Adrenal gland (tissue), 12 donors: ENCODE results near the gene ADGRA1. TPM values are rescaled to one million over a fixed set of nuclear protein-coding genes. Genes with fewer than 3 reads are reported as not detected.

Source experiments
- DNase-seq, 7 donors: peaks; one replicate each; pipeline ENCODE4 v3.0.0-alpha.2; 2019 to 2020
- H3K27ac ChIP-seq, 5 donors: fragments of 200-600 bp; sonication (generic) in 4 of 5; 1 replicate in 3 of 5; 2 replicates in 2 of 5; pipeline versions ENCODE4 v1.5.1 to v1.8.0; 2016 to 2020; ENCODE audit warnings: mild to moderate bottlenecking in 1 of 5
- H3K27me3 ChIP-seq: fragments of 200-600 bp; 2 replicates; pipeline ENCODE4 v1.8.0; 2021
- H3K36me3 ChIP-seq, 2 donors: fragments of 200-600 bp; replicated peaks in 1 of 2; 1 replicate in 1 of 2; 2 replicates in 1 of 2; pipeline versions ENCODE4 v1.5.1 to v1.8.0; 2018 to 2022
- H3K4me1 ChIP-seq, 2 donors: fragments of 200-600 bp; replicated peaks in 1 of 2; 1 replicate in 1 of 2; 2 replicates in 1 of 2; pipeline versions ENCODE4 v1.5.1 to v1.8.0; 2018 to 2021
- H3K4me3 ChIP-seq, 4 donors: fragments of 200-600 bp; sonication (generic) in 3 of 4; one replicate each; pipeline ENCODE4 v1.5.1; 2016 to 2018
- H3K9me3 ChIP-seq, 3 donors: fragments of 200-600 bp; sonication (generic) in 1 of 3; replicated peaks in 1 of 3; 1 replicate in 2 of 3; 2 replicates in 1 of 3; pipeline versions ENCODE4 v1.5.1 to v1.8.0; 2016 to 2021
- CTCF ChIP-seq, 6 experiments: fragments of 450-650 bp in 4 of 6; fragments of 200-600 bp in 2 of 6; sonication (generic) in 1 of 6; IDR thresholded peaks; 1 replicate in 5 of 6; 2 replicates in 1 of 6; pipeline versions ENCODE4 v1.5.1 to v1.8.0; 2016 to 2021; ENCODE audit warnings: antibody characterized with exemption in 6 of 6, mild to moderate bottlenecking in 2 of 6, moderate library complexity in 1 of 6
- POLR2A ChIP-seq, 2 donors: fragments of 450-650 bp; IDR thresholded peaks; one replicate each; pipeline ENCODE4 v1.6.1; 2017; ENCODE audit warnings: antibody characterized with exemption in 2 of 2, mild to moderate bottlenecking in 2 of 2, moderate library complexity in 1 of 2
- WGBS, 4 donors: extraction: QIAGEN DNeasy Blood & Tissue Kit in 2 of 4; methylation state at CpG; one replicate each; pipeline versions ENCODE4 v1.1.5 to v1.1.7; 2013 to 2017; 5-methylcytosine and 5-hydroxymethylcytosine counted together
- intact Hi-C, 2 donors: fragments of 100-400 bp; cut with DNase I; formaldehyde crosslinking; loops; one replicate each; pipeline versions ENCODE4 v1.14.1 to v1.15.0; 2022 to 2023
- polyA plus RNA-seq, 3 donors: library from polyadenylated mRNA; stranded (reverse); fragments of 200-250 nt in 2 of 3; fragments of 350-450 nt in 1 of 3; fragmentation: Illumina TruSeq in 1 of 3; extraction: RNeasy Lipid Tissue Mini Kit (QIAGEN cat#74804) in 1 of 3; gene quantifications; one replicate each; pipeline ENCODE4 v1.2.3, GENCODE V29; 2013 to 2014
- total RNA-seq, 9 donors: library from RNA; depleted of rRNA in 4 of 9; stranded (reverse); fragments of >200 nt in 4 of 9; fragments of 120-200 nt in 1 of 9; fragmentation: NEBNext Ultra II Directional in 1 of 9; extraction: Animal tissue kit (Norgen Biotek cat#: 25700) in 1 of 9; gene quantifications; one replicate each; pipeline versions ENCODE4 v1.1.0 to v1.2.4, GENCODE V29; 2013 to 2023
- donor health status: healthy with polysubstance abuse.
- donor health status: Bipolar disorder and iron deficiency.
- donor health status: DM: yes; HTN: yes; CAD: no.
- donor health status: DM: no; HTN: no; CAD: no.
- donor health status: DM: no; HTN: no; CAD: no.
- donor health status: DM: yes; HTN: yes; CAD: no.

ADGRA1 gene
- total and polyA plus RNA-seq, 12 donors, result 0.06 to 8.2 (median 2.7) TPM; not detected in 2

- Histone ChIP-seq H3K9me3 (no peaks in the 10 kb centered on the region), H3K27me3 (peaks cover 37% of the 10 kb centered on the region), H3K4me1 (no peaks in the 10 kb centered on the region), H3K4me3 (no peak overlapping the region), H3K27ac (no peak overlapping the region), H3K36me3 (no peaks in the 10 kb centered on the region)
- intact Hi-C loops, result no loop called here
- WGBS, 4 donors, result 79 to 87% (median 83%) methylated on average over 5 to 22 of the region's 22 CpGs
- no peak for TF ChIP-seq CTCF (IDR thresholded peaks at IDR 0.05)
- no peak for TF ChIP-seq POLR2A (IDR thresholded peaks at IDR 0.05)
- DNase-seq, result no peak
Measured at GRCh38 chr10:133094286-133094685, 6.6 kb downstream of the ADGRA1 start.

GRCh38 chr10:133094866-133095265 lies 7.1 kb downstream of the ADGRA1 start:
- Histone ChIP-seq H3K4me3 (no peak overlapping the region), H3K9me3 (no peaks in the 10 kb centered on the region), H3K27me3 (peaks cover 37% of the 10 kb centered on the region), H3K27ac (no peak overlapping the region), H3K4me1 (no peaks in the 10 kb centered on the region), H3K36me3 (no peaks in the 10 kb centered on the region)
- no peak for TF ChIP-seq POLR2A (IDR thresholded peaks at IDR 0.05)
- TF ChIP-seq CTCF (IDR thresholded peaks at IDR 0.05), result no peak
- WGBS, 4 donors, result 77 to 92% (median 84%) methylated on average over 13 to 17 of the region's 17 CpGs
- intact Hi-C loops, result no loop called here
- no peak for DNase-seq

GRCh38 chr10:133095586-133095985 lies 7.9 kb downstream of the ADGRA1 start:
- H3K27ac ChIP-seq, result no peak overlapping the region
- no peaks in the 10 kb centered on the region for H3K36me3 ChIP-seq
- no peak for DNase-seq
- H3K9me3 ChIP-seq, result no peaks in the 10 kb centered on the region
- TF ChIP-seq POLR2A (IDR thresholded peaks at IDR 0.05) (no peak), CTCF (IDR thresholded peaks at IDR 0.05) (no peak)
- WGBS, 4 donors, result 76 to 85% (median 83%) methylated on average over 12 to 16 of the region's 16 CpGs; no CpG with 5 or more reads in 1 of the 4 donors
- H3K4me1 ChIP-seq, result no peaks in the 10 kb centered on the region
- intact Hi-C loops, result no loop called here
- H3K27me3 ChIP-seq, result peaks cover 33% of the 10 kb centered on the region
- H3K4me3 ChIP-seq, result no peak overlapping the region

- Histone ChIP-seq H3K4me3 (no peak overlapping the region), H3K9me3 (no peaks in the 10 kb centered on the region), H3K36me3 (no peaks in the 10 kb centered on the region), H3K27ac (no peak overlapping the region), H3K4me1 (no peaks in the 10 kb centered on the region), H3K27me3 (peaks cover 31% of the 10 kb centered on the region)
- no peak for DNase-seq
- intact Hi-C loops, result no loop called here
- 49 to 60% (median 55%) methylated on average over 8 to 28 of the region's 28 CpGs for WGBS, 4 donors
- no peak for TF ChIP-seq CTCF (IDR thresholded peaks at IDR 0.05)
- no peak for TF ChIP-seq POLR2A (IDR thresholded peaks at IDR 0.05)
Measured at GRCh38 chr10:133096616-133097269, 9.0 kb downstream of the ADGRA1 start.
